T1000 (cell line): ENCODE results near the gene RHBDD2.
"Not testable (repeated sequence)": the region's sequence is repeated elsewhere in the genome, so short reads cannot be mapped to it uniquely, and the experiment has no call there.

Experiments used
- DNase-seq: peaks from one replicate; lab custom pipeline; 2025; ENCODE audit warnings: mixed read lengths; lab: John Stamatoyannopoulos, UW

RHBDD2 gene

GRCh38 chr7:75889223-75889825 lies 10.5 kb downstream of the RHBDD2 start:
- DNase-seq = no peak

GRCh38 chr7:75889826-75890225 lies 11.0 kb downstream of the RHBDD2 start:
- no peak for DNase-seq

GRCh38 chr7:75891237-75891636 lies 12.4 kb downstream of the RHBDD2 start:
- DNase-seq = not testable (repeated sequence)

- DNase-seq = no peak
Measured at GRCh38 chr7:75891815-75892411, 13.1 kb downstream of the RHBDD2 start.

GRCh38 chr7:75892634-75893272 lies 13.9 kb downstream of the RHBDD2 start:
- no peak for DNase-seq

- no peak for DNase-seq
Measured at GRCh38 chr7:75896803-75897327, 18.0 kb downstream of the RHBDD2 start.

- DNase-seq = no peak
Measured at GRCh38 chr7:75900617-75901315, 21.9 kb downstream of the RHBDD2 start.

GRCh38 chr7:75905785-75906604 lies 27.2 kb downstream of the RHBDD2 start:
- no peak for DNase-seq

GRCh38 chr7:75906991-75907667 lies 28.3 kb downstream of the RHBDD2 start:
- DNase-seq = no peak

- not testable (repeated sequence) for DNase-seq
Measured at GRCh38 chr7:75907668-75908039, 28.8 kb downstream of the RHBDD2 start.

- no peak for DNase-seq
Measured at GRCh38 chr7:75909521-75910132, 30.8 kb downstream of the RHBDD2 start.

GRCh38 chr7:75911186-75911585 lies 32.4 kb downstream of the RHBDD2 start:
- DNase-seq = not testable (repeated sequence)

GRCh38 chr7:75913437-75913836 lies 34.6 kb downstream of the RHBDD2 start:
- DNase-seq = no peak

GRCh38 chr7:75914169-75914654 lies 35.4 kb downstream of the RHBDD2 start:
- DNase-seq = no peak

- peak; percentile 94 for DNase-seq
Measured at GRCh38 chr7:75914655-75915415, 36.0 kb downstream of the RHBDD2 start, which contains the start of gene POR. Gene POR (plus strand): TSS chr7:75915155. CDS start chr7:75954002, 38,847 bp downstream.

- no peak for DNase-seq
Measured at GRCh38 chr7:75915416-75916156, 36.8 kb downstream of the RHBDD2 start.

GRCh38 chr7:75916259-75916658 lies 37.4 kb downstream of the RHBDD2 start:
- DNase-seq = no peak

GRCh38 chr7:75916685-75917634 lies 38.1 kb downstream of the RHBDD2 start:
- no peak for DNase-seq
